Large intestine (tissue), 3 donors: Measurements from ENCODE around the gene PKMYT1. TPM values are rescaled to one million over a fixed set of nuclear protein-coding genes. Genes with fewer than 3 reads are reported as not detected.

Source experiments
- DNase-seq, 2 donors: peaks; one replicate each; pipeline versions ENCODE4 v3.0.0 to v3.0.0-alpha.2; 2013
- H3K27ac ChIP-seq: one replicate; pipeline ENCODE4 v1.5.1; 2013; ENCODE audit warnings: low read length
- H3K27me3 ChIP-seq: 2 replicates; pipeline ENCODE4 v1.6.1; 2013; ENCODE audit warnings: low read length; ENCODE audit not compliant: control insufficient read depth, insufficient read depth
- H3K36me3 ChIP-seq: 2 replicates; pipeline ENCODE4 v1.6.1; 2013; ENCODE audit warnings: low read length; ENCODE audit not compliant: control insufficient read depth, insufficient read depth
- H3K4me1 ChIP-seq: one replicate; pipeline ENCODE4 v1.6.1; 2013; ENCODE audit warnings: low read length; ENCODE audit not compliant: control insufficient read depth, insufficient read depth
- H3K4me3 ChIP-seq: one replicate; pipeline ENCODE4 v1.5.1; 2013; ENCODE audit warnings: low read length
- H3K9me3 ChIP-seq: one replicate; pipeline ENCODE4 v1.6.1; 2013; ENCODE audit warnings: mild to moderate bottlenecking, low read depth, low read length, moderate library complexity; ENCODE audit not compliant: control insufficient read depth
- WGBS: methylation state at CpG from one replicate; pipeline ENCODE4 v1.1.5; 2013; ENCODE audit warnings: low lambda C conversion rate; ENCODE audit not compliant: insufficient coverage; 5-methylcytosine and 5-hydroxymethylcytosine counted together
- polyA plus RNA-seq: library from polyadenylated mRNA; unstranded; fragments of 120-200 nt; gene quantifications from one replicate; pipeline ENCODE4 v1.2.1, GENCODE V29; 2013

The PKMYT1 gene
- polyA plus RNA-seq, 1 donor: 11.0 TPM

- no peak overlapping the region for H3K4me3 ChIP-seq
- no CpG with 5 or more reads among the region's 15 CpGs for WGBS
- no peaks in the 10 kb centered on the region for H3K27me3 ChIP-seq
- DNase-seq: no peak
- no peak overlapping the region for H3K27ac ChIP-seq
- peaks cover 3% of the 10 kb centered on the region for H3K9me3 ChIP-seq
- peaks cover 8% of the 10 kb centered on the region for H3K4me1 ChIP-seq
- peaks cover 11% of the 10 kb centered on the region for H3K36me3 ChIP-seq
Observed at GRCh38 chr16:2974319-2975056, 5.8 kb downstream of the PKMYT1 start.

- DNase-seq: no peak
- peaks cover 9% of the 10 kb centered on the region for H3K4me1 ChIP-seq
- H3K27me3 ChIP-seq: no peaks in the 10 kb centered on the region
- no peak overlapping the region for H3K27ac ChIP-seq
- H3K9me3 ChIP-seq: peaks cover 3% of the 10 kb centered on the region
- no CpG with 5 or more reads among the region's 17 CpGs for WGBS
- no peak overlapping the region for H3K4me3 ChIP-seq
- H3K36me3 ChIP-seq: peaks cover 11% of the 10 kb centered on the region
Observed at GRCh38 chr16:2973605-2974318, 6.5 kb downstream of the PKMYT1 start.

- DNase-seq: no peak
- H3K27me3 ChIP-seq: peaks cover 5% of the 10 kb centered on the region
- H3K4me3 ChIP-seq: no peak overlapping the region
- H3K9me3 ChIP-seq: peaks cover 3% of the 10 kb centered on the region
- H3K4me1 ChIP-seq: peaks cover 16% of the 10 kb centered on the region
- WGBS: no CpG with 5 or more reads among the region's 5 CpGs
- no peak overlapping the region for H3K27ac ChIP-seq
- H3K36me3 ChIP-seq: peaks cover 11% of the 10 kb centered on the region
Observed at GRCh38 chr16:2973093-2973492, 7.2 kb downstream of the PKMYT1 start.

- H3K4me3 ChIP-seq: no peak overlapping the region
- H3K4me1 ChIP-seq: peaks cover 23% of the 10 kb centered on the region
- peaks cover 11% of the 10 kb centered on the region for H3K36me3 ChIP-seq
- H3K9me3 ChIP-seq: peaks cover 10% of the 10 kb centered on the region
- no peak overlapping the region for H3K27ac ChIP-seq
- no CpG with 5 or more reads among the region's 15 CpGs for WGBS
- peaks cover 14% of the 10 kb centered on the region for H3K27me3 ChIP-seq
- no peak for DNase-seq
Observed at GRCh38 chr16:2971985-2972784, 8.1 kb downstream of the PKMYT1 start.

GRCh38 chr16:2971134-2971984 lies 8.9 kb downstream of the PKMYT1 start:
- Histone ChIP-seq H3K4me3 (no peak overlapping the region), H3K27ac (no peak overlapping the region), H3K36me3 (peaks cover 11% of the 10 kb centered on the region), H3K4me1 (peaks cover 23% of the 10 kb centered on the region), H3K27me3 (peaks cover 22% of the 10 kb centered on the region), H3K9me3 (peaks cover 10% of the 10 kb centered on the region)
- WGBS: no CpG with 5 or more reads among the region's 35 CpGs
- DNase-seq: no peak

- Histone ChIP-seq H3K4me3 (peak overlapping the region; percentile 66), H3K4me1 (peaks cover 23% of the 10 kb centered on the region), H3K27me3 (peaks cover 30% of the 10 kb centered on the region), H3K36me3 (peaks cover 11% of the 10 kb centered on the region), H3K27ac (no peak overlapping the region), H3K9me3 (peaks cover 15% of the 10 kb centered on the region)
- WGBS: no CpG with 5 or more reads among the region's 6 CpGs
- DNase-seq: no peak
Observed at GRCh38 chr16:2970563-2970962, 9.7 kb downstream of the PKMYT1 start.

GRCh38 chr16:2969545-2970521 lies 10.4 kb downstream of the PKMYT1 start:
- DNase-seq: peak; percentile 61 to 77
- H3K27me3 ChIP-seq: peaks cover 37% of the 10 kb centered on the region

GRCh38 chr16:2968738-2969544 lies 11.3 kb downstream of the PKMYT1 start, which contains the start of gene PAQR4:
PAQR4 (plus strand) TSS chr16:2969348; CDS start chr16:2969675, 327 bp downstream.
- peaks cover 33% of the 10 kb centered on the region for H3K4me1 ChIP-seq
- no CpG with 5 or more reads among the region's 98 CpGs for WGBS

More at GRCh38 chr16:2969545-2970521, 10.4 kb downstream of the PKMYT1 start:
- WGBS: no CpG with 5 or more reads among the region's 83 CpGs
- peak overlapping the region; percentile 66 for H3K4me3 ChIP-seq
- H3K36me3 ChIP-seq: peaks cover 11% of the 10 kb centered on the region
- H3K4me1 ChIP-seq: peaks cover 27% of the 10 kb centered on the region
- H3K9me3 ChIP-seq: peaks cover 13% of the 10 kb centered on the region
- H3K27ac ChIP-seq: no peak overlapping the region

More at GRCh38 chr16:2968738-2969544, 11.3 kb downstream of the PKMYT1 start, which contains the start of gene PAQR4:
- Histone ChIP-seq H3K27ac (peak within 1 kb of the TSS; percentile 35), H3K9me3 (peaks cover 22% of the 10 kb centered on the region), H3K36me3 (peaks cover 11% of the 10 kb centered on the region), H3K27me3 (peaks cover 45% of the 10 kb centered on the region), H3K4me3 (peak within 1 kb of the TSS; percentile 66)
- DNase-seq: peak; percentile 90 to 95
